Measurements from ENCODE around the gene CUL4B. TPM values are rescaled to one million over a fixed set of nuclear protein-coding genes. Genes with fewer than 3 reads are reported as not detected.

The CUL4B gene
- total RNA-seq, 2 experiments from 2014 or later, result 29.3 to 31.4 TPM

Other genes starting within 250 kb of the CUL4B start
- not detected for gene TMEM255A, start 249.5 kb downstream of the CUL4B start, total RNA-seq
- gene ATP1B4, start 198.9 kb downstream of the CUL4B start, total RNA-seq, result not detected
- 10 to 100 TPM; 36.8 to 37.9 TPM for gene LAMP2, start 91.7 kb downstream of the CUL4B start, total RNA-seq
- 10 to 100 TPM; 56.0 to 60.5 TPM for gene MCTS1, start 43.1 kb upstream of the CUL4B start, total RNA-seq
- 10 to 100 TPM; 21.1 to 21.9 TPM for gene C1GALT1C1, start 69.1 kb upstream of the CUL4B start, total RNA-seq

Measured in activated CD8-positive, alpha-beta T cell treated with anti-CD3 and anti-CD28 coated beads, Interleukin-2, amount 10 ng/mL, durations not matched to agents 7 days and 5 days (primary cell).